Uterus (tissue), 4 donors: ENCODE data around the gene TRIM44. TPM values are rescaled to one million over a fixed set of nuclear protein-coding genes. Genes with fewer than 3 reads are reported as not detected.

Experiments
- DNase-seq, 2 donors: peaks; one replicate each; pipeline ENCODE4 v3.0.0-alpha.2; 2019 to 2020
- H3K27ac ChIP-seq, 2 donors: fragments of 200-600 bp; sonication (generic); 1 replicate in 1 of 2; 2 replicates in 1 of 2; pipeline ENCODE4 v1.5.1; 2016 to 2018
- H3K27me3 ChIP-seq, 2 donors: fragments of 200-600 bp; sonication (generic); one replicate each; pipeline ENCODE4 v1.5.1; 2018 to 2019; ENCODE audit warnings: control low read depth in 1 of 2
- H3K36me3 ChIP-seq, 2 donors: fragments of 200-600 bp; sonication (generic); one replicate each; pipeline ENCODE4 v1.5.1; 2019; ENCODE audit warnings: control low read depth in 1 of 2
- H3K4me1 ChIP-seq, 2 donors: fragments of 200-600 bp; sonication (generic); one replicate each; pipeline ENCODE4 v1.5.1; 2018 to 2019; ENCODE audit warnings: control low read depth in 1 of 2
- H3K4me3 ChIP-seq, 2 donors: fragments of 200-600 bp; sonication (generic); 1 replicate in 1 of 2; 2 replicates in 1 of 2; pipeline ENCODE4 v1.5.1; 2018 to 2019; ENCODE audit warnings: mild to moderate bottlenecking in 1 of 2
- H3K9me3 ChIP-seq, 2 donors: fragments of 200-600 bp; sonication (generic); one replicate each; pipeline ENCODE4 v1.5.1; 2019; ENCODE audit warnings: control low read depth in 1 of 2
- POLR2A ChIP-seq, 2 donors: fragments of 450-650 bp; IDR thresholded peaks; one replicate each; pipeline ENCODE4 v1.6.1; 2016; ENCODE audit warnings: antibody characterized with exemption in 2 of 2, mild to moderate bottlenecking in 1 of 2, moderate library complexity in 1 of 2
- intact Hi-C: fragments of 100-400 bp; cut with DNase I; formaldehyde crosslinking; loops from one replicate; pipeline ENCODE4 v1.15.1; 2023; ENCODE audit warnings: low total_unique reads
- total RNA-seq, 4 donors: library from RNA; depleted of rRNA in 3 of 4; stranded (reverse); fragments of >200 nt in 3 of 4; gene quantifications; one replicate each; pipeline versions ENCODE4 v1.1.0 to v1.2.4, GENCODE V29; 2014 to 2023
- TF ChIP-seq, protein P1 (sequence below), 4 experiments: fragments of 200-600 bp in 2 of 4; fragments of 450-650 bp in 2 of 4; sonication (generic) in 2 of 4; IDR thresholded peaks; one replicate each; pipeline ENCODE4 v1.5.1; 2016 to 2019; ENCODE audit warnings: antibody characterized with exemption in 4 of 4, mild to moderate bottlenecking in 2 of 4, moderate library complexity in 1 of 4
- donor health status: DM: yes; HTN: yes; CAD: no.

Gene TRIM44
- total RNA-seq, 4 donors from 2014 or later: 16.1 to 65.3 (median 40.4) TPM

DNA sequence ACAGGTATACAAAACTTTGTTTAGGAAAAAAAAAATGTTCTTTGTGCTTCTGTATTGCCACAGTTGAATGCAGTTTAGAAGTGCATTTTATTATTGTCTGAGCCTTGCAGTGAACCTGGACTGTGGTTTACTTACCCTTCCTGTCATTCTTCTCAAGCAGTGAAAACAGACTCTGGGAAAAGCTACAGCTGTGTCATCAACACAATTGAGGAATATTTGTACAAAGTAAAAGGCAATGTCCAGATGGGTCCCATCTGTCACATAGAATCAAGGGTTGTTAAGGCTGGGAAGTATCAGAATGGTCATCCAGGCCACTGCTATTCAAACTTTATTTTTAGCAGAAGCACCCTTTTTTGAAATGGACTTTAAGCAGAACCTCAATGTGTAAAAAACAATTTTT lies 73.3 kb downstream of the TRIM44 start:
- no peak for DNase-seq
- TF ChIP-seq, protein P1, sequence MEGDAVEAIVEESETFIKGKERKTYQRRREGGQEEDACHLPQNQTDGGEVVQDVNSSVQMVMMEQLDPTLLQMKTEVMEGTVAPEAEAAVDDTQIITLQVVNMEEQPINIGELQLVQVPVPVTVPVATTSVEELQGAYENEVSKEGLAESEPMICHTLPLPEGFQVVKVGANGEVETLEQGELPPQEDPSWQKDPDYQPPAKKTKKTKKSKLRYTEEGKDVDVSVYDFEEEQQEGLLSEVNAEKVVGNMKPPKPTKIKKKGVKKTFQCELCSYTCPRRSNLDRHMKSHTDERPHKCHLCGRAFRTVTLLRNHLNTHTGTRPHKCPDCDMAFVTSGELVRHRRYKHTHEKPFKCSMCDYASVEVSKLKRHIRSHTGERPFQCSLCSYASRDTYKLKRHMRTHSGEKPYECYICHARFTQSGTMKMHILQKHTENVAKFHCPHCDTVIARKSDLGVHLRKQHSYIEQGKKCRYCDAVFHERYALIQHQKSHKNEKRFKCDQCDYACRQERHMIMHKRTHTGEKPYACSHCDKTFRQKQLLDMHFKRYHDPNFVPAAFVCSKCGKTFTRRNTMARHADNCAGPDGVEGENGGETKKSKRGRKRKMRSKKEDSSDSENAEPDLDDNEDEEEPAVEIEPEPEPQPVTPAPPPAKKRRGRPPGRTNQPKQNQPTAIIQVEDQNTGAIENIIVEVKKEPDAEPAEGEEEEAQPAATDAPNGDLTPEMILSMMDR (IDR thresholded peaks at IDR 0.05): no peak
- no peak for TF ChIP-seq POLR2A (IDR thresholded peaks at IDR 0.05)
- Histone ChIP-seq H3K27me3 (no peaks in the 10 kb centered on the region), H3K36me3 (no peaks in the 10 kb centered on the region), H3K9me3 (no peaks in the 10 kb centered on the region), H3K4me1 (no peaks in the 10 kb centered on the region), H3K27ac (no peak overlapping the region), H3K4me3 (no peak overlapping the region)
- intact Hi-C loops: no loop called here

DNA sequence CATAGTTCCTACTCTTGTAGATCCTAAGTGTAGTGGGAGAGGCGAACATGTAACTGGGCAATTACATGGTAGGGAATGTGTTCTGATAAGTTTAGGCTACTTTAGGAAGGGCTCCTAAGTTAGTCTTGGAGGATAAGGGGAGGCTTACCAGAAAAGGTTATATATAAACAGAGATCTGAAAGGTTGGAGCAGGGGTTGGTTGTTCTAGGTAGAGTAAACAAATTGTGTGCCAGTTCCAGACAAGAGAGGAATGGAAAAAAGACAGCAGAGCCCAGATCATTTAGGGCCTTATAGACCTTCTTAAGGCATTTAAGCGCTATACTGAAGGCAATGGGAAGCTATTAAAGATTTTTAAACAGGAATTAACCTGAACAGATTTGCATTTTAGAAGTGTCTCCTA lies 74.4 kb downstream of the TRIM44 start:
- H3K4me3 ChIP-seq: no peak overlapping the region
- no peaks in the 10 kb centered on the region for H3K36me3 ChIP-seq
- H3K27me3 ChIP-seq: no peaks in the 10 kb centered on the region
- no peaks in the 10 kb centered on the region for H3K9me3 ChIP-seq
- no peaks in the 10 kb centered on the region for H3K4me1 ChIP-seq
- no peak overlapping the region for H3K27ac ChIP-seq
- DNase-seq: no peak
- intact Hi-C loops: no loop called here
- no peak for TF ChIP-seq POLR2A (IDR thresholded peaks at IDR 0.05)
- TF ChIP-seq, protein P1 (IDR thresholded peaks at IDR 0.05): no peak

DNA sequence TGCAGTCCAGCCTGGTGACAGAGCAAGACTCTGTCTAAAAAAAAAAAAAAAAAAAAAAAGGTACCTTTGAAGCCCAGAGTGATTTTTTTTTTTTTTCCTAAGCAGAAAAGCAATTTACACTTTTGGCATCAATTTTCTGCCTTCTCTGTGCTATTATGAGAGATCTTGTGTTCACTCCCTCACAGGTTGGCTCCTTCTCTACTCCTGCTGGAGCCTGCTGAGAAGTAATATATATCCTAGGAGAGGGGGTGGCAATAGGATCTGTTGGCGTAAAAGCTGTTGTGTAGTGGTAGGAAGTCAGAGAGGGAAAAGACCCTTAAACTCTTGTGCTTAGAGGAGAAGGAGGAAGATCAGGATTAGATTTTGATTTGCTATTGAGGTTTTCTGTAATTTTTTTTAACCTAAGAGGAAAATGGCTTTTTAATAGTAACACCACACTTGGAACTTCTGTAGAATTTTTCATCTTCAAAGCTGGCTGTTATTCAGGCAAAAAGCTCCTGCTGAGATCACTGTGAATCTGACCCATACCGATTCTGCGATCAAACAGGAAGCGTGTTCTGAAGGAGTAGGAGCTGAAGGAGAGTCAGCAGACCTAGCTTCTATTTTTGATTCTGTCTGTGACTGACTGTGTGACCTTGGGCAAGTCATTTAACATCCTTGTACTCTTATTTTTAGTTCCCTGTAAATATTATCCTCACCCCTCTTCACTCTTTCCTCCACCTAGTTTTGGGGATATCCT lies 77.7 kb downstream of the TRIM44 start:
- Histone ChIP-seq H3K36me3 (no peaks in the 10 kb centered on the region), H3K4me1 (no peaks in the 10 kb centered on the region), H3K27me3 (no peaks in the 10 kb centered on the region), H3K27ac (no peak overlapping the region), H3K9me3 (no peaks in the 10 kb centered on the region), H3K4me3 (no peak overlapping the region)
- intact Hi-C loops: no loop called here
- DNase-seq: no peak
- TF ChIP-seq, protein P1 (IDR thresholded peaks at IDR 0.05): no peak
- TF ChIP-seq POLR2A (IDR thresholded peaks at IDR 0.05): no peak

DNA sequence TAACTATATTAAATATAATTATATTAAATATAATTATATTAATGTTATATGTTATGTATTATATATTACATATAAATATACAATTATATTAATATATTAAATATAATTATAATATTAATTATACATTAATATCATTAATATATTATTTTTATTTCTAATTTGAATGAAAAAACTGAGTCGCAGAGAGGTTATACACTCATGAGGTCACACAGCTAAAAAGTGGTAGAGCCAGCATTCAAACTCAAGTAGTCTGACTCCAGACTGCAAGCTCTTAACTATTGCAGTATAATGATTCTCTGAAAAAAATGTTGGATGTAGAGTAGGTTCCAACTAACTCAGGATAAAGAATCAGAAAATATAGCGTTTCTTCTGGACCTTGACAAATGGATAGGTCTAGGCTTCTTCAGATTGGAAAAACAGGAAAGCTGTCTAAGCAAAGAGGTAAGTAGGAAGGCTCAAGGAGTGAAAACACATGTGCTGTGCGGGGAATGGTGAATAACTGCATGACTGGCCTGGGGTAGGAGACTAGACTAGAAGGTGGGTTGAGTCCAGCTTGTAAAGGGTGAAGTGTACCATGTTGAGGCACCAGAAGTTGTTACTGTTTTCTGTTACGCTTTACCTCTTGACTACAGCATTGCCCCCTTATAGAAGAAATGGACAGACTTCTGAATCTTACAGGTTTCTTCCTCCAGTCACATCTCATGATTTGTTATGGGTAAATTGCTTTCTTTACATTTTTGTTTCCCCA lies 80.3 kb downstream of the TRIM44 start:
- no peak overlapping the region for H3K27ac ChIP-seq
- TF ChIP-seq, protein P1 (IDR thresholded peaks at IDR 0.05): no peak
- TF ChIP-seq POLR2A (IDR thresholded peaks at IDR 0.05): no peak
- no peaks in the 10 kb centered on the region for H3K4me1 ChIP-seq
- no peaks in the 10 kb centered on the region for H3K9me3 ChIP-seq
- H3K4me3 ChIP-seq: no peak overlapping the region
- no peaks in the 10 kb centered on the region for H3K27me3 ChIP-seq
- intact Hi-C loops: no loop called here
- DNase-seq: no peak
- H3K36me3 ChIP-seq: no peaks in the 10 kb centered on the region
